ENCODE data around the gene PCDHGA3. TPM values are rescaled to one million over a fixed set of nuclear protein-coding genes. Genes with fewer than 3 reads are reported as not detected.
"Not testable (repeated sequence)": the region's sequence is repeated elsewhere in the genome, so short reads cannot be mapped to it uniquely, and the experiment has no call there.

The PCDHGA3 gene
- total and polyA plus RNA-seq, 2 experiments from 2014 or later, result 0.63 to 0.90 TPM

- H3K9me3 Mint-ChIP-seq, result peaks cover 33% of the 10 kb centered on the region
- no peak overlapping the region for H3K27ac ChIP-seq (ENCODE audit: low read depth)
- H3K4me2 ChIP-seq, result no peak overlapping the region
- peaks cover 5% of the 10 kb centered on the region for H3K36me3 ChIP-seq (ENCODE audit: insufficient read depth)
- no peak overlapping the region for H2AFZ ChIP-seq
- H4K20me1 ChIP-seq (replicated peaks; ENCODE audit: insufficient read depth), result peaks cover 14% of the 10 kb centered on the region
- H3K9me2 ChIP-seq (ENCODE audit: insufficient read depth), result no peaks in the 10 kb centered on the region
- H3F3A ChIP-seq (replicated peaks; ENCODE audit: low read depth), result no peaks in the 10 kb centered on the region
- H3K4me3 Mint-ChIP-seq, result no peak overlapping the region
- ATAC-seq (no peak), DNase-seq (ENCODE audit: low spot score) (no peak)
- H3K4me1 Mint-ChIP-seq, result peaks cover 5% of the 10 kb centered on the region; the same call in 2 of the 3 replicates
- H3K4me1 ChIP-seq (ENCODE audit: insufficient read depth), result peaks cover 7% of the 10 kb centered on the region; the same call in 1 of the 2 replicates
- no peak overlapping the region for H3K27ac Mint-ChIP-seq
- no peaks in the 10 kb centered on the region for H3K27me3 ChIP-seq (ENCODE audit: insufficient read depth)
- TF ChIP-seq EZH2phosphoT487 (IDR thresholded peaks at IDR 0.05; ENCODE audit: unreplicated experiment) (no peak), ZNF462 (CRISPR knock-in tag; IDR thresholded peaks at IDR 0.05) (no peak)
- H3K36me3 Mint-ChIP-seq (ENCODE audit: low read depth), result peaks cover 48% of the 10 kb centered on the region
- H3K27me3 Mint-ChIP-seq (ENCODE audit: insufficient read depth, low read depth, poor library complexity), result peaks cover 5% of the 10 kb centered on the region
- no peak overlapping the region for H3K4me3 ChIP-seq
- H3K79me2 ChIP-seq (replicated peaks; ENCODE audit: insufficient read depth), result peaks cover 30% of the 10 kb centered on the region
These were observed 29.9 kb upstream of the PCDHGA3 start for GRCh38 chr5:141313711-141314110.

GRCh38 chr5:141316963-141317362 is 26.7 kb upstream of the PCDHGA3 start:
- H3K27ac Mint-ChIP-seq; H3K27me3 ChIP-seq (ENCODE audit: insufficient read depth); DNase-seq (ENCODE audit: low spot score); H3K9me2 ChIP-seq (ENCODE audit: insufficient read depth); H3K27ac ChIP-seq (ENCODE audit: low read depth); H3K4me3 Mint-ChIP-seq; H2AFZ ChIP-seq; ATAC-seq; H3K4me2 ChIP-seq; H3F3A ChIP-seq (replicated peaks; ENCODE audit: low read depth); H3K4me3 ChIP-seq: not testable (repeated sequence)
- Mint-ChIP-seq H3K9me3 (peaks cover 53% of the 10 kb centered on the region), H3K4me1 (peaks cover 10% of the 10 kb centered on the region), H3K27me3 (ENCODE audit: insufficient read depth, low read depth, poor library complexity) (peaks cover 15% of the 10 kb centered on the region), H3K36me3 (ENCODE audit: low read depth) (peaks cover 63% of the 10 kb centered on the region)
- H4K20me1 ChIP-seq (replicated peaks; ENCODE audit: insufficient read depth), result peaks cover 24% of the 10 kb centered on the region
- H3K36me3 ChIP-seq (ENCODE audit: insufficient read depth), result peaks cover 13% of the 10 kb centered on the region
- H3K4me1 ChIP-seq (ENCODE audit: insufficient read depth), result peaks cover 14% of the 10 kb centered on the region; the same call in 1 of the 2 replicates
- peaks cover 47% of the 10 kb centered on the region for H3K79me2 ChIP-seq (replicated peaks; ENCODE audit: insufficient read depth)

All from GM23338 (cell line).